GM21723 (cell line): ENCODE data around the gene TSPAN4.

Experiments used
- ATAC-seq: cut with Tn5 transposase; IDR thresholded peaks from one replicate; pipeline ENCODE4 v1.9.1; 2021; ENCODE audit warnings: mild to moderate bottlenecking, moderate library complexity; ENCODE audit not compliant: unreplicated experiment

The TSPAN4 gene

DNA sequence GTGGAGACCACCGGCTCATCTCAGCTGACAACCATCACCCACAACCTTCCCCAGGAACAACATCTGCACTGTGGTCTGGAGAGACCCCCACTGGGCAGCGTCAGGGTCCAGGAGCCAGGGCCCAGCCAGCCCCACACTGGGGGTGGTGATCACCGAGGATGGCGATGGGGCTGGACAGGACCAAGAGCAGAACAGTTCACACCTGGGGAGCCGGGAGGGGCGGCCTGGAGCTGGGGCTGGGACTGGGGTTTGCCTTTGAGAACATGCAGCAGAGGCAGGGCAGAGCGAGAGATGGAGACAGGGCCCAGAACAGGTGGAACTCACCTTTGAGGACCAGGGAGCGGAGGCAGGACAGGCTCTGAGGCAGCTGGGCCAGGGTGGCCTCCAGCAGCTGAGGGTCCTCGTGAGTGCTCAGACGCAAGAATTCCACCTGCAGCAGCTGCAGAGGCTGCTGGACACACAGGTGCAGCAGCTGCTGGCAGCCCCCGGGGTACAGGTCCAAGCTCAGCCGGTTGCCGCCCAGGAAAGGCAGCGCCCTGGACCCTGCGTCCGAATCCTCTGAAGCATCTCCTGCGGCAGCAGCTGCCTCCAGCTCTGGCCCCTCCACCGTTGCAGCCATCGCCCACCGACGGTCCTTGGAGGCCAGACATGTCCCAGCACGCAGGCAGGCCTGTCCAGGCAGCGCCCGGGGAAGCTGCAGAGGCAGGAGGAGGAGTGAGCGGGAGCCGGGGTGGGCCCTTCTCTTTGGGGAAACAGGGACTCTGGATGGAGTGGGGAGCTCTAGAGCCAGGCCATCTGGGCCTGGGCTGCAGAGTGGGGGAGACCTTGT, 38.7 kb upstream of the TSPAN4 start:
- ATAC-seq, result no peak

DNA sequence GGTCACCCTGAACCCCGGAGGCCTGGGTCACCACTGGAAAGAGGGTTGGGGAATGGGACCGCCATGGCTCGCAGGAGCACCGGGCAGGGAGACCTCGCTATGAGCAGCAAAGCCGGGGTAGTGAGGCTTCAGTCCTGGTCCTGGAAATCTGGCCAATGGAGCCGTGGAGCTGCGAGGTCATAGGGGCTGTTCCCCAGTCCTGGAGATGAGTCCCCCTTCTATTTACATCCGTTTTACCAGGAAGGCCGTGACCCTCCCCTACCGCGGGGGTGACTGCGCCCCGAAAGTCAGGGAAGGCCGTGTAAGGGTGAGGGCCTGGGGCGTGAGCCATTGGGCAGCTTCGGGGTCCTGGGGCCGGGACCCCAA, 38.1 kb upstream of the TSPAN4 start:
- ATAC-seq, result no peak

GRCh38 chr11:808427-809286, 34.0 kb upstream of the TSPAN4 start:
- peak; percentile 1 for ATAC-seq

DNA sequence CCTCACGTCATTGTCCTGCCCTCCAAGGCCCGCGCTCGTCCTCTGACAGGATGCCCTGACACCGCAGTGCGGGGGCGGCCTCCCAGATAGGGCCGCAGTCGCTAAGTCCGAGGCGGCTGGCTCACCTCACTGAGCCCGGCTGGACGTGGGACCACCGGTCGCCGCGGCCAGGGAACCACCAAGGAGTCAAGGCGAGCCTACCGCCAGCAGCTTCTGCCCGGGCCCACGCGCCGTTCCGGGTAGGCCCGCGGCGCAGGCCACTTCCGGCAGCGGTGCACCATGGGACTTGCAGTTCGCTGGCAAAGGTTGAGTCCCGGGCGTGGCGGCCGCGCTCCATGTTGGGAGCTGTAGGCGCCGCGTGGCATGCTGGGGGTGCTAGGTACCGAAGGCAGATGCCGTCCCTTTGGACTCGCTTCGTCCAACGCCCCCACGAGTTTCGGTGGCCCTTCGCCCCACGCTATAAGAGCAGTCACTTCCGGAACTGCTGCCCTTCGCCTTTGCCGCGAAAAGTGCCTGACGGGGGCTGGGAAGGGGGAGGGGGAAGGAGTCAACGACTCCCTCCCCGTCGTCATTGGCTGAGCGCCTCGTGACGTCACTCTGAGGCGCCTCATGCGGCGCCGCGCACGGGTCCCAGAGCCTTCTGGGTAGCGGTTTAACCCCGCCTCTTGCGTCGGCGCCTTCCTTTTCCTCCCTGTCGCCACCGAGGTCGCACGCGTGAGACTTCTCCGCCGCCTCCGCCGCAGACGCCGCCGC, 33.2 kb upstream of the TSPAN4 start, which contains the start of gene RPLP2:
RPLP2 (plus strand) TSS at position 681 of the 753 bp plus-strand sequence. CDS start 268 bp downstream, outside the sequence.
- ATAC-seq, result peak; percentile 75

DNA sequence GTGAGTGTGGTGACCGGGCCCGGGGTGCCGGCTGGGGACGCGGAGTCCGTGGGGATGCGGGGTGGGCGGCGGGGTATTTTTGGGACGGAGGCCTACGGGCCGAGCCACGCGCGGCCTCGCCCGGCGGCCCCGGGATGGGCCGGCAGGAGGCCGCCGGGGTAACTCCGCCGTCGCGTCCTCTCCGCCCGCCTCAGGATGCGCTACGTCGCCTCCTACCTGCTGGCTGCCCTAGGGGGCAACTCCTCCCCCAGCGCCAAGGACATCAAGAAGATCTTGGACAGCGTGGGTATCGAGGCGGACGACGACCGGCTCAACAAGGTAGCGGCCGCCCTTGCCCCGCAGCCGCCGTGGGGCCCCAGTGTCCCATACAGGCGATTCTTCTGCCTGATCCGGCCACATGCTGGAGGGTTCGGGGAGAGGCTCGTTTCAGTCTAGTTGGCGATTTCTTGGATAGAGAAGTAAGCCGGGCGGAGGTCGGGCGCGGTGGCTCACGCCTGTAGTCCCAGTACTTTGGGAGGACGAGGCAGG, 32.5 kb upstream of the TSPAN4 start:
- peak; percentile 6 for ATAC-seq

GRCh38 chr11:811446-812245, 31.0 kb upstream of the TSPAN4 start:
- ATAC-seq, result no peak

DNA sequence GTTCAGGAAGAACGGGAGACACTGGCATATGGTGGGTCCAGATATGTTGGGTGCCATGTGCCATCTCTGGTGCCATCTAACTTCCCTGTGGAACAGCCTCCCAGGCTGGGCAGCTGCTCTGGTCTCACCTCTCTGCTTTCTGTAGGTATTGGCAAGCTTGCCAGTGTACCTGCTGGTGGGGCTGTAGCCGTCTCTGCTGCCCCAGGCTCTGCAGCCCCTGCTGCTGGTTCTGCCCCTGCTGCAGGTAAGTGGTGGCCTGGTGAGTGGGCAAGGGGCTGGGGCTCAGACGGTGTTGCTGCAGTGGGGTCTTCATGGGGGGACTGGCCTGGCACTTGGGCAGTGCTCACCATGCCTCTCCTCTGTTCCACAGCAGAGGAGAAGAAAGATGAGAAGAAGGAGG, 30.3 kb upstream of the TSPAN4 start:
- ATAC-seq, result no peak

DNA sequence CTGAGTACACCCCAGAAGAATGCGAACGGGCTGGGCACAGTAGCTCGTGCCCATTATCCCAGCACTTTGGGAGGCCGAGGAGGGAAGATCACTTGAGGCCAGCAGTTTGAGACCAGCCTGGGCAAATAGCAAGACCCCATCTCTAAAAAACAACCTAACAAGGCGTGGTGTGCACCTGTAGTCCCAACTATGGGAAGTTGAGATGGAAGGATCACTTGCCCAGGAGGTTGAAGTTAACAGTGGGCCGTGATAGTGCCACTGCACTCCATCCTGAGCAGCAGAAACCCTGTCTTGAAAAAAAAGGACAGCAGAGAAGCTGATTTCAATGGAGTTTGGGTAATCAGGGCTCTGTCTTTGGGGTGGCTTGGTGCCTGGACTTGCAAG, 29.6 kb upstream of the TSPAN4 start:
- no peak for ATAC-seq

DNA sequence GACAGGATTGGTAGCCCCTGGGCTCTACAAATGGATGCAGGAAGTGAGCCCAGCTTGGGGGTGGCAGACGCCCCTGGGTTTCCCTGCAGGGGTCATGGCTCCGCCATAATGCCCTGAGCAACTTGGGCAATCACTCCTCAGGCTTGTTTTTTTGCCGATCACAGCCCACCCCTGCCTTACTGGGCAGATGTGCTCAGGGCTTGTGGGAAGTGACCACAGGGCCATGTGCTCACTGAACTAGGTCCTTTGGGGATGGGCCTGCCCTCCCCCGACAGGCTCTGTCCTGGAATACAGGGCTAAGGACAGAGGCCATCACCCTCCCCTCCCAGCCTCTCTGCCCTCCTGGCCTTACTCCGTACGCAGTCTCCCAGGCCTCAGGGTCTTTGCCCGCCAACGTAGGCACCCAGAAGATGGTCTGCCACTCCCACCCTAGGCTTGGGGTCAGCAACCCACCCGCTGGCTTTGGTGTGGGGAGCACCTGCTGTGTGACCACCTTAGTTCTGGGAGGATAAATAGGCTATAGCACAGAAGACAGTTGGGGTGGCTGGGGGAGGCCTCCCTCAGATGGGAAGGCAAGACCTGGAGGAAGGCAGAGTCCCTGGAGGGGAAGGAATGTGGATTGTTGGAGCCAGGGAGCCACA, 29.1 kb upstream of the TSPAN4 start:
- ATAC-seq, result no peak

DNA sequence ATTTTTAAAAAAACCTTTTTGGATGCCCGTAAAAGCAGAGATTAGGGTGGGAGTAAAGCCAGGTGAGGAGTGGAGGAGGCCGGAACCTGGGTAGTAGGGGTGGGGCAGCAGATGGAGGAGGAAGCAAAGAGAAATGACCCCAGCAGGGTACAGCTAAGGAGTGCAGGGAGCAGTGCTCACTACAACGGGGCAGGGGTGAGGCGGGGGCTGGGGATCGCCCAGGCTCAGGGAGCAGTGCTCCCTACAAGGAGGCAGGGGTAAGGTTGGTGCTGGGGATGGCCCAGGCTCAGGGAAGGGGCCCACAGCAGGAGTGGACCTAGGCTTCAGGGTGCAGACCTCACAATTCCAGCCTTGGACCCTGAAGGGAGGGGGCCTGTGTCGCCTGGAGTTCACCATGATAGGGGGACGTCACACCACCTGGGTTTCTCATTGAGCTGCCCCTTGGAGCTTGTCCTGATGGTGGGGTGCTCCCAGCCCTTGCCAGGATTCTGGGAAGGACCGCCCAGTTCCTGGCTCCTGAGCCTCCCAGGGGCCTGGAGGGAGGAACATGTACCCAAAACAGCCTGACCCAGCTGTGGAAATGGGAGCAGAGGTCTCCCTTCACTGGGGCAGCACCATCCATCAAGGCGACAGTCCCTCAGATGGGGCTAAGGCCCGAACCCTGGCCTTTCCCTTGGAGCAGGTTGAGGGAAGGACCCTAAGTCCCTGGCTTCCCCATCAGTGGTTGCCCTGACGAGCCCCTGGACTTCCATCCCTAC, 26.8 kb upstream of the TSPAN4 start:
- no peak for ATAC-seq

GRCh38 chr11:816433-816779, 26.2 kb upstream of the TSPAN4 start:
- ATAC-seq, result no peak

GRCh38 chr11:818396-819128, 24.1 kb upstream of the TSPAN4 start, which contains the start of gene PNPLA2:
PNPLA2 (plus strand) TSS chr11:818914; CDS start chr11:819719, 805 bp downstream.
- ATAC-seq, result peak; percentile 2

- peak; percentile 61 for ATAC-seq
Observed at GRCh38 chr11:819129-819931, 23.3 kb upstream of the TSPAN4 start.

- peak; percentile 63 for ATAC-seq
Observed at GRCh38 chr11:819943-820649, 22.6 kb upstream of the TSPAN4 start.

DNA sequence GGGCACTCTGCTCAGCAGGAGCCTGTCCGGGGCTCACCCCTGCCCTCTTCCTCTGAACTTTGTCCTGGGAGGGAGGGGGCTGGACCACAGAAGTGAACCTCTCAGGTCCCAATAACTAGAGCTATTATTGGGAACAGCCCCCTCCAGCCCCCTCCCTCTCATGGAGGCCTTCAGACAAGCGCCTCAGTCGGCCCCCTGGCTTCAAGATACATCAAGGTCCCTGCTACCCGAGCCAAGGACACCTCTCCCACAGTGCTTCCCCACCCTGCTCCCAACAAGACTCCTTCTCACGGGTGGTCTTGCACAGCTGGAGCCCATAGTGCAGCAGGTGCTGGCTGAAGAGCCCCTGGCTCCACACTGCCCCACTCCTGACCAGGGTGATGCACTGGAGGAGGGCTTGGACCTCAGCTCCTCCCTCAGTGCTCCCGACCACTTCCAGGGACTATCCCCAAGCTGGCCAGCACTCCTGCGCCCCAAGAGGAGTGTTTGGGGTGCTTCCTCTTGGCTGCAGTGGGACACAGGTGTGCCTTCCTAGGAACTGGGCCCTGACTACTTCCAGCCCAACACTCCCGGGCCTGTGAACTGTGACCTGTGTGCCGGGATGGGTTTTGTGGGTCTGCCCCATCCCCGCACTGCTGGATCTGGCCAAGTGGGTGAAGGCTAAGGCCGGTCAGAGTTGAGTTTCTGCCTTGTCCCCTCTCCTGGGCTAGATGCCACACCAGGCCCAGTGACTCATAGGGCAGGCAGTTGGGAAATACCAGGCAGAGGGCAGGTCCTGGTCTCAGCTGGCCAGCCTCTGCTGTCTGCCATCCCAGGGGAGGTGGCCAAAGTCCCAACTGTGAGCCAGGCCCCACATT, 21.8 kb upstream of the TSPAN4 start:
- ATAC-seq, result no peak
